Duodenal mucosa (tissue), 2 donors: ENCODE measurements around the gene GPR35.
"Not testable (repeated sequence)": the region's sequence is repeated elsewhere in the genome, so short reads cannot be mapped to it uniquely, and the experiment has no call there.

Experiments used
- H3K27ac ChIP-seq: one replicate; pipeline ENCODE4 v1.7.0; 2013; ENCODE audit warnings: low read depth, low read length
- H3K27me3 ChIP-seq, 2 donors: one replicate each; pipeline ENCODE4 v1.7.0; 2013; ENCODE audit warnings: low read length in 2 of 2, control low read depth in 1 of 2; ENCODE audit not compliant: insufficient read depth in 2 of 2, control insufficient read depth in 1 of 2
- H3K36me3 ChIP-seq, 2 donors: one replicate each; pipeline ENCODE4 v1.7.0; 2013; ENCODE audit warnings: low read length in 2 of 2, control low read depth in 1 of 2; ENCODE audit not compliant: insufficient read depth in 2 of 2, control insufficient read depth in 1 of 2
- H3K4me1 ChIP-seq, 2 donors: one replicate each; pipeline ENCODE4 v1.7.0; 2013; ENCODE audit warnings: low read length in 2 of 2, control low read depth in 1 of 2; ENCODE audit not compliant: insufficient read depth in 2 of 2, control insufficient read depth in 1 of 2
- H3K4me3 ChIP-seq, 2 donors: one replicate each; pipeline ENCODE4 v1.7.0; 2013; ENCODE audit warnings: low read length in 2 of 2, low read depth in 1 of 2
- H3K9ac ChIP-seq, 2 donors: one replicate each; pipeline ENCODE4 v1.7.0; 2013; ENCODE audit warnings: low read length in 2 of 2, low read depth in 1 of 2
- H3K9me3 ChIP-seq, 2 donors: one replicate each; pipeline ENCODE4 v1.7.0; 2013; ENCODE audit warnings: low read length in 2 of 2, control low read depth in 1 of 2; ENCODE audit not compliant: control insufficient read depth in 1 of 2

The GPR35 gene

DNA sequence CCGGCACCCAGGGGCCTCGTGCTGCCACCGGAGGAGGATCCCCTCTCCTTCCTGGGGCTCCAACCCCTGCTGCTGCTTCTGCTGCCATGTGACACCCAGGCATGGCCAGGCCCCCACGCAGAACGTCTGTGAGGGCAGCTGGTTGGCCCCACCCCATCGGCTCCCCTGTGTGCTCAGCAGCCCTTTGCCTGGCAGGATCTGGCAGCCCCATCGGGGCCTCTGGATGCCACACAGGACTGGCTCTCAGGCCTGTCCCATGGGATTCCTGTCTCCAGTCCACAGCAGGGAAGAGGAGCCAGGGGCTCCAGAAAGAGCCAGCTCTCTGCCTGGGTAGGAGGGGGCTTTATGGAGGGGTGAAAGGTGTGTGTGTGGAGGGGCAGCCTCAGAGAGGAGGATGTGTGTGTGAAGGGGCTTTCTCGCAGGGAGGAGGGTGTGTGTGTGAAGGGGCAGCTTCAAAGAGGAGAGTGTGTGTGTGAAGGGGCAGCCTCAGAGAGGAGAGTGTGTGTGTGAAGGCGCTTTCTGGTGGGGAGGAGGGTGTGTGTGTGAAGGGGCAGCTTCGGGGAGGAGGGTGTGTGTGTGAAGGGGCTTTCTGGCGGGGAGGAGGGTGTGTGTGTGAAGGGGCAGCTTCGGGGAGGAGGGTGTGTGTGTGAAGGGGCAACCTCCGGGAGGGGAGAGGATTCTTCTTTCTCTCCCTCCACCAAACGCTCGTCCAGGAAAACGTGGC lies 49.3 kb downstream of the GPR35 start:
- H3K27me3 ChIP-seq, result peaks cover 6 to 13% of the 10 kb centered on the region in 2 donors
- H3K9ac ChIP-seq, H3K4me3 ChIP-seq, H3K36me3 ChIP-seq, H3K9me3 ChIP-seq, H3K27ac ChIP-seq, H3K4me1 ChIP-seq: not testable (repeated sequence)

DNA sequence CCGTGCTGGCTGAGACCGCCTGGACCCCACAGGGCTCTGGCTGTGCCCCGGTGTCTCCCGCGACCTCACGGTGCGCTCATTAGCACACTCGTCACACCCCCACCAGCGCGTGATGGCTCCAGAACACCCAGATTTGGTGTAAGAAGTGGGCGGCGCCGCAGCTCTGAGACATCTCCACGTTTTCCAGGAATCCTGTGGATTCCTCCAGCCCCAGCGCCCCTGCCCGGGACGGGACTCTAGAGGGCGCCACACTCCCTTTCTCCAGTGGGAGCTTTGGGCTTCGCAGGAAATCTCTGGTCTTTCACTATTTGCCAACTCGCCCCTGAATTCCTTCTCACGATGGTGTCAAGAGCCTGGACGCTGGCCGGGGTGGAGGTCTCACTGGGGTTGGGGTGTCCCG lies 50.1 kb downstream of the GPR35 start:
- H3K4me1 ChIP-seq, H3K27ac ChIP-seq, H3K4me3 ChIP-seq, H3K9me3 ChIP-seq, H3K36me3 ChIP-seq, H3K9ac ChIP-seq: not testable (repeated sequence)
- peaks cover under 1 to 13% of the 10 kb centered on the region in 2 donors for H3K27me3 ChIP-seq

DNA sequence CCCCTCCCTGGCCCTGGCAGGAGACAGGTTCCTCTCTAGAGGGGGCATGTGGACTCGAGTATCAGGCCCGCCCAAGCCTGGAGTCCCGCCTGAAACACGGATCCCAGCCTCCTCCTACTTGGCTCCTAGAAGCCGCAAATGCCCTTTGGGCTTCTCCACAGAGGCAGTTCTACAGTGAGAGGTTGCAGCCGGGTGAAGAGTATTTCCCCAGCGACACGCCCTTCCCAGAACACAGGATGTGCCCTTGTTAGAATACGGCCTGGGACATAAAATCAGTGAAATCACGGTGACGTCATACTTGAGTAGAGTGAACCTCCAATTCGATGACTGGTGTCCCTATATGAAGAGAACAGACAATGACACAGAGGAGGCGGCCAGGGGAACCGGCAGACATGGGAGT lies 52.8 kb downstream of the GPR35 start:
- not testable (repeated sequence) for H3K27ac ChIP-seq, H3K9ac ChIP-seq, H3K4me3 ChIP-seq, H3K4me1 ChIP-seq, H3K9me3 ChIP-seq, H3K36me3 ChIP-seq, H3K27me3 ChIP-seq

DNA sequence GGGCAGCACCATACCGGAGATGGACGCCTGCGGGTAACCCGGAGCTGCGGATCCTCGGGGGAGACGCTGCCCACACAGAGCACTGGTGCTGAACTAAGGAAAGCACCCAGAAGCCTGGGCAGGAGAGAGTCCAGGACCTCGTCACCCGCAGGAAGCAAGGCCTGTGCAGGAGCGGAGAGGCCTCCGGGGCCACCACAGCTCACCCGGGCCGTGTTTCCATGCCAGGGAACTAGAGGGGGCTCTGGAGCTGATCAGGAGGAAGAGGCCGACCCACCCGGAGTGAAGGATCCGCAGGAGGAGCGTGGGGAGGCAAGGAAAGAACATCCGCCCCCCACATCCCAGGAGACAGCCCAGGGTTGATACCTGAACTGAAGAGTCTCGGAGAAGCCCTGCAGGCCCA lies 53.6 kb downstream of the GPR35 start:
- not testable (repeated sequence) for H3K9me3 ChIP-seq, H3K27ac ChIP-seq, H3K4me3 ChIP-seq, H3K4me1 ChIP-seq, H3K9ac ChIP-seq, H3K36me3 ChIP-seq, H3K27me3 ChIP-seq

DNA sequence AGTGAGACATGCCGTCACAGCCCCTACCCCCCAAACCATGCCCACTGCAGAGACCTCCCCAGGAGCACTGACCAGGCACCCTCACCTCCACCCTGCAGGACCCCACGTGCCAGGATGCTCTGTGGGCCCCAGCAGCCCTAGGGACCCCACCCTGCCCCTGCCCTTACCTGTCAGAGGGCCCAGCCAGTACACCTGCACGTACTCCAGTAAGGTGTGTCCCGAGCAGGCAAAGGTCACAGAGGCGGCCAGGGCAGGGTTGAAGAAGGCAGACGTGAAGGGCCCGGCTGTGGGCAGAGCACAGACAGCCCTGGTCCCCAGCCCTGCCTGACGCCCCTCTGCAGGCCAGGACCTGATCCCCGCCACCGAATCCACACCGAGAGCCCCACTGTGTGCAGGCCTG lies 54.9 kb downstream of the GPR35 start:
- H3K36me3 ChIP-seq, H3K9ac ChIP-seq, H3K27ac ChIP-seq, H3K27me3 ChIP-seq, H3K4me1 ChIP-seq, H3K9me3 ChIP-seq, H3K4me3 ChIP-seq: not testable (repeated sequence)
